Stimulated activated naive CD8-positive, alpha-beta T cell treated with anti-CD3 and anti-CD28 coated beads, Interleukin-15, Interleukin-2, amounts not matched to agents 100 ng/mL and 50 ng/mL, for 24 hours (primary cell): ENCODE results near the gene DLG2.

Source experiments
- H3K27ac Mint-ChIP-seq: one replicate; pipeline ENCODE4 v1.8.0; 2021; ENCODE audit warnings: mild to moderate bottlenecking, mixed read lengths
- H3K27me3 Mint-ChIP-seq: one replicate; pipeline ENCODE4 v1.8.0; 2021; ENCODE audit warnings: mixed read lengths
- H3K36me3 Mint-ChIP-seq: one replicate; pipeline ENCODE4 v1.8.0; 2021; ENCODE audit warnings: low read depth, mixed read lengths
- H3K4me1 Mint-ChIP-seq: one replicate; pipeline ENCODE4 v1.8.0; 2021; ENCODE audit warnings: low read depth, mixed read lengths
- H3K4me3 Mint-ChIP-seq: one replicate; pipeline ENCODE4 v1.8.0; 2021; ENCODE audit warnings: mild to moderate bottlenecking, mixed read lengths
- H3K9me3 Mint-ChIP-seq: one replicate; pipeline ENCODE4 v1.8.0; 2021; ENCODE audit warnings: mixed read lengths

DLG2 gene

GRCh38 chr11:83858694-83859093 is 1768.5 kb downstream of the DLG2 start:
- Mint-ChIP-seq H3K4me3 (no peak overlapping the region), H3K36me3 (no peaks in the 10 kb centered on the region), H3K27me3 (no peaks in the 10 kb centered on the region), H3K4me1 (no peaks in the 10 kb centered on the region), H3K9me3 (peaks cover 7% of the 10 kb centered on the region), H3K27ac (no peak overlapping the region)

- Mint-ChIP-seq H3K4me1 (no peaks in the 10 kb centered on the region), H3K27me3 (no peaks in the 10 kb centered on the region), H3K9me3 (peaks cover 10% of the 10 kb centered on the region), H3K27ac (no peak overlapping the region), H3K36me3 (no peaks in the 10 kb centered on the region), H3K4me3 (no peak overlapping the region)
Measured at GRCh38 chr11:83855237-83855636, 1771.9 kb downstream of the DLG2 start.

DNA sequence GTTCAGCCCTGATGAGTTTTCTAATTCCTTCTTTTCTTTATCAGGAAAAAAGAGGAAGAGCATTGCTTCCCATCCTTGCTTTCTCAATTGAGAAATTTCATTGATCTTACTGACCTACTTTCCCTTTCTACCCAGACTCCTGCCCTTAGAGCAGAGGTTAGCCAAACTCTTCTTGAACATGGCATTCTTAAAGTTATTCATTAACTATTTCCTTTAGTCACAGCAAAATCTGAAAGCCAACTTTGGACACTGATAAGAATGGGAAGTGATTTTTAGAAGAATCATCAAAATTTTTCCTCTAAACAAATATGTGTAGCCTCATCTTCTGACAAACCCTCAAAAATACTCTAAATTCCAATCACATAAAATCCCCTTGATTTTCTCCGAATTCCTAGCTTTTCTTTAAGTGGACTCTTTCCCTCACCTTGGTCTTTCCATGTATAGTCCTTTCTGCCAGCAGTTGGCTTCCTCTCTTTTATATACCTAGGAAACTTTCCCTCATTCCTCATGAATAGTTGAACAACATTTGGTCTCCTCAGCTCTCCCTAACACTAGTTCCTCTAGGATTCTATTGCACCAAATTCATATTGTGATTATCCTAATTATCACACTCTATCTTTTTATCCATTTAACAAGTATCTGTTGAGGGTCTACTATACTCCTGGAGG is 1774.2 kb downstream of the DLG2 start:
- no peak overlapping the region for H3K4me3 Mint-ChIP-seq
- H3K27me3 Mint-ChIP-seq = no peaks in the 10 kb centered on the region
- no peak overlapping the region for H3K27ac Mint-ChIP-seq
- no peaks in the 10 kb centered on the region for H3K4me1 Mint-ChIP-seq
- H3K9me3 Mint-ChIP-seq = peaks cover 3% of the 10 kb centered on the region
- H3K36me3 Mint-ChIP-seq = no peaks in the 10 kb centered on the region

GRCh38 chr11:83852012-83852411 is 1775.1 kb downstream of the DLG2 start:
- no peaks in the 10 kb centered on the region for H3K4me1 Mint-ChIP-seq
- H3K9me3 Mint-ChIP-seq = peaks cover 3% of the 10 kb centered on the region
- H3K27ac Mint-ChIP-seq = no peak overlapping the region
- H3K27me3 Mint-ChIP-seq = no peaks in the 10 kb centered on the region
- no peak overlapping the region for H3K4me3 Mint-ChIP-seq
- H3K36me3 Mint-ChIP-seq = no peaks in the 10 kb centered on the region

DNA sequence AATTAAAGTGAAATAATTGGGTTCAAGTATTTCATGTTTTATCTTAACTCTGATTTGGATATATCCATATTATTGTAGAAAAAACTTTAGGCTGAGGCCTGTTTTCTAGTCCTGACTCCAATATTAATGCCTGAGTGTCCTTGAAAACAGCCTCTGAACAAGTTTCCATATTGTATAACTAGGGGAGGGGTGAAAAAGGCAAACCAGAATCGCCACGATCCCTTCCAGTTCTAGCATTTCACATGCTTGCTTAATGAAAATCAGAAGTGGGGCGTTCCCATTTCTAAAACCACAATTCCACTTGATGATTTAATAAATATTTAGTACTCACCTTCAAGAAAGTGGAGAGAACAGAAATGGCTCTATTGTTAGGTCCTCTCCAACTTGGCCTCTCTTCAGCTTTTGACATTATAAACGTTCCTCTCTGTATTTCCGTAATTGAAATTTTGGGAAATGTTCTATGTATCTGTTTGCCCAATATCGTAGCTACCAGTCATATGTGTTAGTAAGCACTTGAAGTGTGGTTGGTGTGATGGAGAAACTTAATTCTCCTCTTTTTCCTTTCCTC is 1779.6 kb downstream of the DLG2 start:
- Mint-ChIP-seq H3K4me3 (no peak overlapping the region), H3K27ac (no peak overlapping the region), H3K4me1 (no peaks in the 10 kb centered on the region), H3K9me3 (peaks cover 3% of the 10 kb centered on the region), H3K36me3 (no peaks in the 10 kb centered on the region), H3K27me3 (no peaks in the 10 kb centered on the region)

GRCh38 chr11:83845797-83846196 is 1781.3 kb downstream of the DLG2 start:
- peaks cover 3% of the 10 kb centered on the region for H3K9me3 Mint-ChIP-seq
- no peaks in the 10 kb centered on the region for H3K4me1 Mint-ChIP-seq
- no peak overlapping the region for H3K4me3 Mint-ChIP-seq
- no peaks in the 10 kb centered on the region for H3K36me3 Mint-ChIP-seq
- no peaks in the 10 kb centered on the region for H3K27me3 Mint-ChIP-seq
- H3K27ac Mint-ChIP-seq = no peak overlapping the region

DNA sequence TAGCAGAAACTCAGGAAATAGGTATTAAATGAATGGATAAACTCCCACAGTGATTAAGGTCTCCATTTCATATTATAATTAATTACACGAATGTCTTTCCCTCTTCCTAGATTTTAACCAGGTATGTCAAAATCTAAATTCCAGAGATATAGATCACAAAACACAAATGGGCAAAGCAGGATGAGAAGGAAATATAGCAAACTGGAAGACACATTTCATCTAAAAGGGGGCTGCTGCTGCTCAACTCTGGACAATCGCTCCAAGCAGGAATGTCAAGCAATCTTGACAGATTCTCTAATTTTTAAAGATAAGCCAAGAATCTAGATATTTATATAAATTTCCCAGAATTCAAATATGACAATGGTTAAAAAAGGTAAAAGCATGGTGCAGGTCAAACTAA is 1786.8 kb downstream of the DLG2 start:
- Mint-ChIP-seq H3K36me3 (no peaks in the 10 kb centered on the region), H3K27me3 (peaks cover 5% of the 10 kb centered on the region), H3K27ac (no peak overlapping the region), H3K9me3 (no peaks in the 10 kb centered on the region), H3K4me1 (no peaks in the 10 kb centered on the region), H3K4me3 (no peak overlapping the region)

GRCh38 chr11:83836883-83837654 is 1790.1 kb downstream of the DLG2 start:
- H3K27ac Mint-ChIP-seq = no peak overlapping the region
- no peaks in the 10 kb centered on the region for H3K36me3 Mint-ChIP-seq
- peaks cover 5% of the 10 kb centered on the region for H3K27me3 Mint-ChIP-seq

GRCh38 chr11:83836065-83836464 is 1791.1 kb downstream of the DLG2 start:
- Mint-ChIP-seq H3K27ac (no peak overlapping the region), H3K27me3 (peaks cover 5% of the 10 kb centered on the region), H3K36me3 (no peaks in the 10 kb centered on the region), H3K4me3 (no peak overlapping the region), H3K4me1 (no peaks in the 10 kb centered on the region), H3K9me3 (no peaks in the 10 kb centered on the region)

More at GRCh38 chr11:83836883-83837654, 1790.1 kb downstream of the DLG2 start:
- no peaks in the 10 kb centered on the region for H3K9me3 Mint-ChIP-seq
- H3K4me3 Mint-ChIP-seq = no peak overlapping the region
- H3K4me1 Mint-ChIP-seq = no peaks in the 10 kb centered on the region

DNA sequence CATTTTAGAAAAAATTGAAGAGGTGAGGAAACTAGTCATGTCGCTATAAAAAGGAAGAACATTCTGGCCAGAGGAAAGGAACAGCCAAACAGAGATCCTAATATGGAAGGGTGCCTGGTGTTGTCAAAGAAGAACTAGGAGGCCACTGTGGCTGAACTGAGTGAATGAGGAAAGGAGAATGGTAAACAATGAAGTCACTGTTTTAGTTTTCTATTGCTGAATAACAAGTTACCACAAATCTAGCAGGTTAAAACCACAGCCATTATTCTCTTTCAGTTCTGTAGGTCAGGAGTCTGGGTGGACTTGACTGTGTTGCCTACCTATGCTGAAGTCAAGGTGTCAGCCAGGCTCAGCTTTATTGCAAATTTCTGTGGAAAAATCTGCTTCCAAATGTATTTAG is 1791.7 kb downstream of the DLG2 start:
- H3K9me3 Mint-ChIP-seq = no peaks in the 10 kb centered on the region

DNA sequence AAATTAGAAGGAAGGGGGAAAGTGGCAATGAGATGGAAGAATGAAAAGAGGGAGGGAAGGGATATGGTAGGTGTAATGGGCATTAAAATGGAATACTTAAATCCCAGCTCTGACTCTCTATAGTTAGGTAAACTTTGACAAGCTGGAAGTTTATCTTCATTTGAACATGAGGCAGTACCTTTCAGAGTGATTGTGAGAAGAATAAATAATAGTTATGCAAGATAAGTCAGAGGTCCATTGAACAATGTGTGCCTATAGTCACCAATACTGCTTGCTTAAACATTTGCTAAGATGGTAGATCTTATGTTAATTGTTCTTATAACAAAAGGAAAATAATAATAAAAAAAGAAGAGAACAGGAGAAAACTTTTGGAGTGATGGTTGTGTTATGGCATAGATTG is 1795.2 kb downstream of the DLG2 start:
- Mint-ChIP-seq H3K36me3 (no peaks in the 10 kb centered on the region), H3K9me3 (no peaks in the 10 kb centered on the region), H3K27ac (no peak overlapping the region), H3K4me1 (no peaks in the 10 kb centered on the region), H3K27me3 (peaks cover 3% of the 10 kb centered on the region), H3K4me3 (no peak overlapping the region)

More for the DNA sequence above, 1791.7 kb downstream of the DLG2 start:
- H3K27ac Mint-ChIP-seq = no peak overlapping the region
- no peak overlapping the region for H3K4me3 Mint-ChIP-seq
- H3K4me1 Mint-ChIP-seq = no peaks in the 10 kb centered on the region
- no peaks in the 10 kb centered on the region for H3K36me3 Mint-ChIP-seq
- peaks cover 5% of the 10 kb centered on the region for H3K27me3 Mint-ChIP-seq

DNA sequence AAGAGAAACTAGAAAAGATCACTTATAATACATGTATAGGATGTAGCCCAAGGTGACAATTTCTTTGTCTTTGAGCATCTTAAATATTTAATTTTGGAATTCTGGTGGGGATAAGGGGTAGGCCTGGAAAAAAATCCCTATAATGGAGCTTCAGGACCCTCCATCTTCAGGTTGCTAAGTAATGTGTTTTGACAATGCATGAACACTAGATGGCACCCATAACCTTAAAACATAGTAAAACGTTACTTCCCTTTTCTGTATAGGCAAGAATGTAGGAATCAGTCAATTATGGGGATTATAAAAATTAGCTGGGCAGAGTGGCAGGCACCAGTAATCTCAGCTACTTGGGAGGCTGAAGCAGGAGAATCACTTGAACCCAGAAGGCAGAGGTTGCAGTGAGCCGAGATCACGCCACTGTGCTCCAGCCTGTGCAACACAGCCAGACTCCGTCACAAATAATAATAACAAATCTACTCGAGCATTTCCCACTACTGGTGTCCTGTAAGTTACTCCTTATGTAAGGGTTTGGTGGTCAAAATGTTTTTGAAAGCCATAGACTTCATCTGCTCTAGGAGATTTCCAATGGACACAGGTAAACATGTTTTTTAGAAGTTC is 1799.1 kb downstream of the DLG2 start:
- Mint-ChIP-seq H3K9me3 (no peaks in the 10 kb centered on the region), H3K27me3 (peaks cover 8% of the 10 kb centered on the region), H3K4me1 (no peaks in the 10 kb centered on the region), H3K4me3 (no peak overlapping the region), H3K27ac (no peak overlapping the region), H3K36me3 (no peaks in the 10 kb centered on the region)

DNA sequence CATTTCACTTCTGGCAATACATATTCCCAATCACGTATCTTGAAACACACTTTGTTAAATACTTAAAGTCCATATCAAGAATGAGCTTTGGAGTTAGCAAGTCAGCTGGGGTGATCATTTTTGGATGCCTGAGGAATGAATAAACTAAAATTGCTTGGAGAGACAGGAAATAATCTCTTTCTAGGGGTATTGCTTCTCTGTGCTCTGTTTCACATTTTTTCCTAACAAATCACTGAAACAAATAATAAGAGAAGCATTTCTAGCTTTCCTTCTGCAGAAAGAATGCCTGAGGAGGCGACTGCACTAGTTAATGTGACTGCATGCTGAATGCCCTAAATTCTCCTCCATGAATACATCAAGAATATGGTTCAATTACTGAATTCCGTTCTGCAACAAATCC is 1799.6 kb downstream of the DLG2 start:
- H3K27ac Mint-ChIP-seq = no peak overlapping the region
- H3K9me3 Mint-ChIP-seq = no peaks in the 10 kb centered on the region
- no peaks in the 10 kb centered on the region for H3K4me1 Mint-ChIP-seq
- H3K4me3 Mint-ChIP-seq = no peak overlapping the region
- no peaks in the 10 kb centered on the region for H3K36me3 Mint-ChIP-seq
- peaks cover 8% of the 10 kb centered on the region for H3K27me3 Mint-ChIP-seq

DNA sequence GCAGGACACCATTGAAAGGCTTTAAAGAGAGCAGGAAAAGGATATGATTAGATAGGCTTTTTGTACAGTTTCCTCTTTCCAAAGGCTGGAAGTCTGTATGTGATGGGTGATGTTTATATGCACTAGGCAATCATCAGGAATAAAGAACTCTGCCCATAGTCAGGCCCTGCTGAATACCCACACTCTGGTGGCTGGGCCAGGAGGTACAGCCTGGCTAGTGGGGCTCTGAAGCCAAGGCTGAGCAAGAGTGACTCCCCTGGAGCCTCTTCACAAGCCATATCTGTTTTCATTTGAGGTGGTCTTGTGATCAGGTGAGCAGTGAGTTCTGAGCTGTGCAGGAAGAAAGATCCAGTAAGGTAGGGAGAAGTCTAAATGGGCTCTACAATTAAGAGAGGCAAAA is 1801.1 kb downstream of the DLG2 start:
- no peaks in the 10 kb centered on the region for H3K9me3 Mint-ChIP-seq
- no peaks in the 10 kb centered on the region for H3K4me1 Mint-ChIP-seq
- peaks cover 8% of the 10 kb centered on the region for H3K27me3 Mint-ChIP-seq
- H3K36me3 Mint-ChIP-seq = no peaks in the 10 kb centered on the region
- H3K4me3 Mint-ChIP-seq = no peak overlapping the region
- no peak overlapping the region for H3K27ac Mint-ChIP-seq

DNA sequence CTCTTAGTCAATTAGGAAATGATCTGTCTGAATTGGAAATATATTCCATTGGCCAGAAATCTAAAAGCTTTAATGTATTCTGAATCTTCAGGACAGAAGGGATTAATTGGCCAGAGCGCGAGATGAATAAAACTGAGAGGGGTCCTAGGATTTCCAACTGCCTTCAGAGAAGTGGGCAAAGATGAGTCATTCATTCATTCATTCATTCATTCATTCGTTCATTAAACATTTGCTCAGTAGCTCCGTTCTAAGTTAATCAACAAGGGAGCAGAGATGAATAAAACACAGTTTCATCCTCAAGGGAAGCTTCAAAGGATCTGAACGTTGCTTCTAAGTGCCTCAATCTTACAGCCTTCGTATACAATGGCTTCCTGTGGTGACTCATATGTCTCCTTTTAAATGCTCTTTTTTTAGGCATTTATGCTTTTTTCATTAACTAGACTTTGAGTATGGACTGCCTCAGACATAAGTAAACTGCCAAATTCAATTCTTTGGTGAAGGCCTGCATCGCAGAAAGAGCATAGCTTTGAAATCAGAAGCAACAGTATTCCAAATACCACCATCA is 1803.6 kb downstream of the DLG2 start:
- Mint-ChIP-seq H3K4me1 (no peaks in the 10 kb centered on the region), H3K27me3 (peaks cover 8% of the 10 kb centered on the region)

More for the DNA sequence above, 1803.6 kb downstream of the DLG2 start:
- H3K36me3 Mint-ChIP-seq = no peaks in the 10 kb centered on the region
- H3K27ac Mint-ChIP-seq = no peak overlapping the region
- no peaks in the 10 kb centered on the region for H3K9me3 Mint-ChIP-seq
- H3K4me3 Mint-ChIP-seq = no peak overlapping the region
